Adipose tissue (tissue), 3 donors: ENCODE data around the gene CRYM. TPM values are rescaled to one million over a fixed set of nuclear protein-coding genes. Genes with fewer than 3 reads are reported as not detected.
"Not testable (repeated sequence)": the region's sequence is repeated elsewhere in the genome, so short reads cannot be mapped to it uniquely, and the experiment has no call there.

Experiments
- H3K27ac ChIP-seq: one replicate; pipeline ENCODE4 v1.5.1; 2013; ENCODE audit warnings: low read depth, low read length
- WGBS, 3 donors: extraction: QIAGEN DNeasy Blood & Tissue Kit; methylation state at CpG; one replicate each; pipeline ENCODE4 v1.1.7; 2013; 5-methylcytosine and 5-hydroxymethylcytosine counted together
- polyA plus RNA-seq, 3 donors: library from polyadenylated mRNA; stranded (reverse); fragments of 200-250 nt; gene quantifications; one replicate each; pipeline ENCODE4 v1.2.3, GENCODE V29; 2013
- donor health status: healthy with polysubstance abuse.
- donor health status: Bipolar disorder and iron deficiency.
- donor health status: healthy.

Gene CRYM
- polyA plus RNA-seq, 3 donors: 0.04 to 0.90 (median 0.06) TPM

DNA sequence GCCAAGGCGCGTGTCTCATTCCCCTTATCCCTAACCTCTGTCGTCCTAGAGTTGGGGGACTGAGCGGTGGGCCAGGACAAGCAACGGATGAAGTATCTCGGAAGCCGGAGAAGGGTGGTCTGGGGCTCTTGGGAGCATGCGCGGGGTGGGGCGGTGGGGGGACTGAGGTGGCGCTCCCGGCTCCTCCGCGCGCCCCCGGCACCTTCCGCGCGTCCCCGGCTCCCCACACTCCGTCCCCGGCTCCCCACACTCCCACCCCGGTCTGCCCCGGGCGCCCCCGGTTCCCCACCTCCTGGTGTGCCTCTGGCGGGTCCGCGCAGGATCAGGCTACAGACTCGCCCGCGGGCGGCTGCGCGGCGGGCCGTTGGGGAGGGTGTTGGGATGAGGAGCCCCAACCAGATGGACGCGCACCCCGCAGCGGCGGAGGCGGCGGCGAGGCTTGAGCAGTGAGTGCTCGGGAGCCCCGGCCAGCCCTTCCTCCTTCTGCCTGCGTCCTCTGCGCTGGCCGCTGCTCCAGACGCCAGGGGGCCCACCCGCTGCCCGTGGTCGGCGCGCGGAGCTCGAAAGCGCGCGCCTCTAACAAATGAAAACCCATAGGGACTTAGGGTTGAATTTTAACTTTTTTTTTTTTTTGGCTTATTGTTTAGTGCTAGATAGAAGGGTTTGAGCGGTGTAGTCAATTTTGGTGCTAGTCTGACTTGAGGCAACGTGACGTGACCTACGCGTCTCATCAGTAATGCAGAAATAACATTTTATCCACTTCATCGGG is 5.6 kb upstream of the CRYM start:
- H3K27ac ChIP-seq: no peak overlapping the region
- WGBS, 3 donors: 2 to 4% (median 2%) methylated on average over 56 to 66 of the region's 67 CpGs

DNA sequence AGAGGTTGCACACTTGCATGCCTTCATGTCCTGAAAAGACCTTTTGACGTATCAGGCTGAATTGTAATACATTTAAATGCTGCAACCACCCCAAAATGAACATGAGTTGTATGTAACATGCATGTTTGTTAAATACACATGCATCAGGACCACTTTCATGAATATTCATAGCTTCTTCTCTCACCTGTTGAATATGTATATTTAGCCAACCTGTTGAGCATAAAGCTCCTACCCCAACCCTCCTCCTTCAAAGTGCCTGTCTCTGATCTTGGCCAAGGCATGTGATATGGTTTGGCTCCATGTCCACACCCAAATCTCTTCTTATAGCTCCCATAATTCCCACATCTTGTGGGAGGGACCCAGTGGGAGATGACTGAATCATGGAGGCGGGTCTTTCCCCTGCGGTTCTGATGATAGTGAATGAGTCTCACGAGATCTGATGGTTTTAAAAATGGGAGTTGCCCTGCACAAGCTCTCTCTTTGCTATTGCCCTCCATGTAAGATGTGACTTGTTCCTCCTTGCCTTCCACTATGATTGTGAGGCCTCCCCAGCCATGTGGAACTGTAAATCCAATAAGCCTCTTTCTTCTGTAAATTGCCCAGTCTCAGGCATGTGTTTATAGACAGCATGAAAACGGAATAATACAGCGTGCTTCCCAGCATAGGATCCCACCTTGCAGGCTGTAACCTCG is 3.8 kb upstream of the CRYM start:
- no peak overlapping the region for H3K27ac ChIP-seq
- WGBS, 3 donors: 79 to 81% (median 80%) methylated on average over 7 of the region's 7 CpGs

DNA sequence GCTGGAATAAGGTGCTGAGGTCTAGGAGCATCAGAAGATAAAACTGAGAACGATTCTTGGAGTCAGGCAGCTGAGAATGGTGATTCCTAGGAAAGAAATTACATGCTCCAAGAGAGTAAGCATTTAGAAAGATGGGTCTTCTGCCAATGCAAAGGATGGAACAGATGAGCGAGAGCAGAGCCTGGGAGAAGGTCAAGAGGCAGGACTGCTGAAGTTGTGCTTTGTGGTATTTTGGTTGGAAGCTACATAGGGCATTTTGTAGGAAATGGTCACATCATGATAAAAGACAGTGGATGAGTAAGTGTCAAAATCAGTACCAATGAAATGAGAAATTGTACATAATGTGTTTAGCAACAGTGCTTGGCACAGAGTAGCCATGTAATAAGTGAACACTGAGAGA is 1.4 kb upstream of the CRYM start:
- WGBS, 3 donors: 67 to 81% (median 75%) methylated on average over 2 of the region's 2 CpGs
- H3K27ac ChIP-seq: no peak overlapping the region

DNA sequence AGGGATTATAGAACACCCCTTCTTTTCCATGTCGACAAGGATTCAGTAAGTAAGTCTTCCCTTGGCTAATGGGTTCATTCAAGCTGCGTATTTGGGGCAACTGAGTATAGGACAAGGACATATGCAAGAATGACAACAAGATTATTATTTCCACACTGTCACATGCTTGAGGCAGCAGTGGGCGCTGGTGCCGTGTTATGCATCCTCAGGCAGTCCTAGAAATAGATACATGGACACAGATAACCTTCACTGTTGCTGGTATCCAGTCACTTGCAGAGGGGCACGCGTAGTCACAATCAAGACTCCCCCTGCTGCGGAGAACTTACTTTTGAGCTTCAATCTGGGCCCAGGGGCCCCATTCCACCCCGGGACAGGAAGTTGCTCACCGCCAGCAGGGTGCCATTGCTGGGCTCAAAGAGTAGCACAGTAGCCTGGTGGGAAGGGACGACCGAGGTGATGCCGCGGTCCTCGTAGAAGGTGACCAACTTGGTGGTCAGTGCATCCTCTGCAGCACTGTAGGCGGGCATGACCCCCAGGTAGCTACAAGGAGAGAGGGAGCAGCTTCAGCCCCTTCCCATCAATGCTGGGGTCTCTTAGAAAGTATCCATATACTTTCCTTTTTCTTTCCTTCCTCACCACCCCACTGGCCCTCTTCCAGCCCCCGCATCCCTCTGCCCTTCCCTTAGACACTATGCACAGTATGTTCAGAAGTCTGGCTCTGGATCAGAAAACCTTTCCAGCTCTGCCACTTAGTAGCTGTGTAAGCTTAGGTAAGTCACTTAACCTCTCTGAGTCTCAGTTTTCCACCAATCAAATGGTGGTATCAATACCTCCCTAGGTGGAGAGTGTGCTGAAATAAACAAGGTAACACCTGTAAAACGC is 804 bp downstream of the CRYM start:
- 71 to 72% (median 72%) methylated on average over 16 to 17 of the region's 17 CpGs for WGBS, 3 donors
- no peak overlapping the region for H3K27ac ChIP-seq

DNA sequence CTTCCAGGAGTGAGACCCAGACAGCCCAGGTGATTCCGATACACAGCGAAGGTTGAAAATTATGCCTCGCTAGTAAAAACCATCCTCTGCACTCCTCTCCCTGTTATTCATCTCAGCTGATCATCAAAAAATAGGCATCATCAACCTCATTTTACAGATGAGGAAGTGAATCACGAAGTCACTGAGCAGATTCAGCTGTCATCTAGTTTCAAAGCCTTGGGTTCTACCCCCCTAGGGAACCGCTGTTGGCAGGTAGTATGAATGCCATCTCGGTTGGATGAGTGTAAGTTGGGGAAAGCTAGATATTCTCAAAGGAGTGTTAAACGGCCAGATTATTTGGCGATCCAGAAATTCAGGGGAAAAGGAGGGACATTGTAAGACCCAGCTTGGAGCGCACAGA is 2.0 kb downstream of the CRYM start:
- no peak overlapping the region for H3K27ac ChIP-seq
- 79 to 81% (median 81%) methylated on average over 9 of the region's 9 CpGs for WGBS, 3 donors

DNA sequence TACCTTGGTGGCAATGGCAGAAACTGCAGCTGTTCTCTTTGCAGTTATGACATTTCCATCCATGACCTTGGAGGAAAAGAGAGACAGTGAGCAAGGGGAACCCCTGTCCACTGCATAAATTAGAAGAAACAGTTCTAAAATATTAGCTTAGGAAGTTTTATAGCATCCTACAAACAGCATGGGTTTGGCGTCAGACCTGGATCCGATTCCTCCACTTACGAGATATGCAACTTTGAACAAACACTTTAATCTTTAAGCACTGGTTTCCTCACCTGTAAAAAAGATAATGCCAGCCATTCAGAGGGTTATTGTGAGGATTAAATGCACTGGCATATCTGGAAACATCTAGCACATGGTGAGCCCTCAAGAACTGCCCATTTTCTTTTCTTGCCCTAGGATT is 2.6 kb downstream of the CRYM start:
- H3K27ac ChIP-seq: no peak overlapping the region
- 42 to 88% (median 88%) methylated on average over 3 of the region's 3 CpGs for WGBS, 3 donors

DNA sequence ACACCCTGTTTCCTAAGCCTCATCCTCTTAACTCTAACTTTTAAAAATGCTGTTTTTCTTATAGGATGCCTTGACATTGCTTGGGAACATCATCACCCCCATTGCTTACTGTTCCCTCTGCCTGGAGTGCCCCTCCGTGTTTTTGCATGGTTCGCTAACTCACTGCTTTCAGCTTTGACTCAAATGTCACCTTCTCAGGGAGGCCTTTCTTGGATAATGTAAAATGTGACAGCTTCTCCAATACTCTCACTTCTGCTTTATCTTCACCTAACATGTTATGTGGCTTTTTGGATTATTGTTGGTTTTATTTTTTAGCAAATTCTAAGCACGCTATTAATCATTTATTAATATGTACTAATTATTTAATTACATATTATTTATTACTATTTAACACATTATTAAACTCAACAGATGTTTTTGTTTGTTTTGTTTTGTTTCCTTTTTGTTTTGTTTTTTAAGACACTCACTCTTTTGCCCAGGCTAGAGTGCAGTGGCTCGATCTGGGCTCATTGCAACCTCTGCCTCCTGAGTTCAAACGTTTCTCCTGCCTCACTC is 3.8 kb downstream of the CRYM start:
- 71 to 77% (median 73%) methylated on average over 5 of the region's 5 CpGs for WGBS, 3 donors
- no peak overlapping the region for H3K27ac ChIP-seq

DNA sequence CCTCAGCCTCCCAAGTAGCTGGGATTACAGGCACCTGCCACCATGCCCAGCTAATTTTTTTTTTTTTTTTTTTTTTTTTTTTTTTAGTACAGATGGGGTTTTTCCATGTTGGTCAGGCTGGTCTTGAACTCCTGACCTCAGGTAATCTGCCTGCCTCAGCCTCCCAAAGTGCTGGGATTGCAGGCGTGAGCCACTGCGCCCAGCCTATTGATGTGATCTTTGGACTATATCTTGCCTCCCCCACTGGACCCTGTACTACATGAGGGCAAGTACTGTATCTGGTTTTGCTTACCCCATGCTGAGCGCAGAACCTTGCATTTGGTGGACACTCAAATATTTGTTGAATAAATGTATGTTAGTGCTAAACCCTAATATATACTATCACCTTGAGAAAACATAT is 5.3 kb downstream of the CRYM start:
- WGBS, 3 donors: 87 to 96% (median 89%) methylated on average over 3 of the region's 3 CpGs
- not testable (repeated sequence) for H3K27ac ChIP-seq

DNA sequence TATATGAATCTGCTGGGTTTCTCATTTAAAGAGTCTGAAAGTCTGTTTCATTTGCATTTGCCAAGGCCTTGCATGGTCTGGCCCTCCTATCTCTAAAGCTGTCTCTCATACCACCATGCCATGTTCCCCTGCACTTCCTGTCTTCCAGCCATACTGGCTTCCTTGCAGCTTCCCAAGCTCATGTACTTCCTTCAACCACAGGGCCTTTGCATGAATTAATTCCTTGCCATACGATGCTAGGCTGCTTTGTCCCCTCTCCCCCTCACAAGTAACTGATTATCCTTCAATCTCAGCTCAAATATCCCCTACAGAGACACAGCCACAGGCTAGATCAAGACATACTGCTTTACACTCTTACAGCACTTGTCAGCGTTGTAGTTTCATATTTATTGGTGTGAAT is 5.8 kb downstream of the CRYM start:
- no peak overlapping the region for H3K27ac ChIP-seq
- WGBS, 3 donors: 52 to 83% (median 71%) methylated on average over 2 of the region's 2 CpGs

DNA sequence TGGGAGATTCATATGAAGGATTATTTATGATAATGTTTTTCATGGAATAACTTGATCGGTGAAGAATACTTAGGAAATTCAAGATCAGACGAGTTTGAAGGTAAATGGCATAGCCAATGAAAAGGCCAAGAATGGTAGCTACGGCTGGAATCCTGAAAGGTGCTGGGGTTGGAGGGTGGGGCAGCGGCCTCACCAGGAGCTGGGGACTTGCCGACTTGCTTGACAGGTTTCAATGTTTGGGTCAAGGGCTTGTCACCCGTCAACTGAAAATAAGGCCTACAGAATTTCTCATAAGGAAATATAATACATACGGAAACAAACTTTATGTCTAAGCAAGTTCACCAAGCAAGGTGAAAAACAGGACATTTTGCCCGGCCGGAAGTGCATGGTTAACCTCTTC is 9.9 kb downstream of the CRYM start:
- WGBS, 3 donors: 91 to 94% (median 92%) methylated on average over 9 of the region's 9 CpGs
- H3K27ac ChIP-seq: no peak overlapping the region

DNA sequence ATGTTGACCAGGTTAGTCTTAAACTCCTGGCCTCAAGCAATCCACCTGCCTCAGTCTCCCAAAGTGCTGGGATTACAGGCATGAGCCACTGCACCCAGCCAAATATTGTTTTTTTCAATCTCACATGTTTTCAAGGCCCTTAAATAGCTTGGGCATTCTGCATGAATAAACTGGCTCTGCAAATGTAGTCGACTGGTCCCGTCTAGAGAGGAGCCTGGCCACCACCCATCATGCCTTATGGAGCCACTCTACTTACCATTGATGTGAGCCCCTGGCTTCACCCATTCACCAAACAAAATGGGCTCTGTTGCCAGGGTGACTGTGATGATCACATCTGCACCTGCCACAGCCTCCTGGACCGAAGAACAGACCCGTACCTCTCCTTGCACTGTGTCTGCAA is 10.8 kb downstream of the CRYM start:
- H3K27ac ChIP-seq: no peak overlapping the region
- WGBS, 3 donors: 86 to 90% (median 89%) methylated on average over 4 of the region's 4 CpGs

DNA sequence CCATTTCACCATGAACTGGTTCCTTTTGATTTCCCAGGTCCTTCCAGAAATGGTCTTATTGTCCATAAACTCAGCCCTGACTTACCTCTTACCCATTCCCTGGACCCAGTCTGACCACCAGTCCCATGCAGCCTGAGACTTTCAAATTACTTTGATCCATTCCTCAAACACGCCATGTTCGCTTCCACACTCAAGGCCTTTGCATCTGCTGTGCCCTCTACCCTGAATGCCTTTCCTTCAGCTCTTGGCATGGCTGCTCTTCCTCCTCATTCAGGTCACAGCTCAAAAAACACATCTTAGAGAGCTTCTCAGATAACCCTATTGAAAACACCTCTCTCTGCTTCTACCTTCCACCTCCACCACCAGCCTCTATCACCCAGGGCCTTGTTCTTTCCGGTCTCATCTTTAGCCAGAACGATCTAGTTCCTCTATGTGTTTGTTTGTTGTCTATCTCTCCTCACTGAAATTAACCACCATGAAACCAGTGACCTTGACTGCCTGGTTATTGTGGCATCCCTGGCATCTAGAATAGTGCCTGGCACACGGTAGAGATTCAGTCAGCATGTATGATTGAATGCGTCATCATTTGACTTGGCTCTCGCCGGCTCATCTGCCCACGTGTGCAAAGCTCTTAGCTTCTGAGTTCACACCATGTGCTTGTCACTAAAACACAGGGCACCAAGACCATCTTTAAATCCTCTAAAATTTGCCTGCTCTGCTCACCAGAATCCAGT is 12.8 kb downstream of the CRYM start:
- 88 to 93% (median 93%) methylated on average over 9 of the region's 9 CpGs for WGBS, 3 donors
- no peak overlapping the region for H3K27ac ChIP-seq

DNA sequence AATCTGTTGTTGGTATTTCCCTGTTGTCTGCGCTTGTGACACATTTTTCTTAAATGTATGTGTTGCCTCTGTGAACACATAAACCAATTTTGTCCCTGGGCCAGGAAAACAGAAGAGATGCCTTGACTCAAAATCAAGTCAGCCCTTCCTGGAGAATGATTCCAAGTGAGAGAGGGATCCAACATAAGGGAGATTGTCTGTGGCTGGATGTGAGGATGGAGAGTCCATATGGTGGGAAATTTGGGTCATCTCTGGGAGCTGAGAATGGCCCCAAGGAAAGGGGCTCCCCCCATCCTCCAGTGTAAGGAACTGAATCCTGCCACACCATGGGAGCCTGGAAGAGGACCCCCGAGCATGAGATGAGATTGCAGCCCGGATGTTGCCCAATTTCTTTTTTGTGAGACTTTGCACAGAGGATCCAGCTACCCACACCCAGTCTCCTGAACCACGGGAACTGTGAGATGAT is 13.5 kb downstream of the CRYM start:
- H3K27ac ChIP-seq: no peak overlapping the region
- WGBS, 3 donors: 81 to 85% (median 82%) methylated on average over 4 of the region's 4 CpGs

DNA sequence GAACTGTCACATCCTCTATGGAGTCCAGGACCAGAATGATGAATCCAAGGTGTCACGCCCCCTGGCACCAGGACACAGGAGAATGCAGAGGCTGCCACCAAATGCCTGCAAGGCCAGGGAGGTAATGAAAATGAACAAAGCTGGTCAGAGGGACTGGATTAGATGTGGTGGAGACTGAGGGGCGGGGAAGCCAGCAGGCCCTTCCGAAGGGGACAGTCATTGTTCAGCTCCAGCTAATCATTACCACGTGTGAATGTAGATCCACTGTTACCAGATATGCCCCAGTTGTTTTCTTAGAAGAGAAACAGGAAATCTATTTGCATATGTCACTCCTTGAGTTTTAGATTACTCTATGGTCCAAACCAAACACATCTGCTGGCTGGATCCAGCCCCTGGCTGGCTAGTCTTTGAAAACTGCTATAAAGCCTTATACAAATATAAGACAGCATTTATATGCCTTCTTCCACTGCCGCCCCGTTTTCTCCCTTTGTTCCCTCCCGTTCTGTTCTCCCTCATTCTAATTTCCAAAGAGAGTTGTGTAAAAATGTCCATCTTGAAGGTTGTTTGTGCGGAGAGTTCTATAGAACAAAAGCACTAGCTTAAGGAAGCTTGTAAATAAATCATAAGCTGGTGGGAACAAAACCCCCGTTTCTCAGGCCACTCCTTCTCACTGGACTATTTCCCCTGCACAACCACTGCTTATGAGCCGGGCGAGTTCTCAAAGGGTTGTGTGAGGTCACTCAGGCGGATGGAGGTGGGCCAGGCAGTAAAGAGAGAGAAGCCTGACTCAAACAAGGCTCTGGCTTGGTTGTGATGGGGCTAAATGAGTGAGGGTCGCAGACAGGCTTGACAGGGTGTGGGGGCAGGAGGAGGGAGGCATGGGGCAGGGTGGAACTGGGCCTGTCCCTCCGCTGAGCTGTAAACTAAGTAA is 14.2 kb downstream of the CRYM start:
- H3K27ac ChIP-seq: no peak overlapping the region
- WGBS, 3 donors: 50 to 67% (median 56%) methylated on average over 14 of the region's 14 CpGs

DNA sequence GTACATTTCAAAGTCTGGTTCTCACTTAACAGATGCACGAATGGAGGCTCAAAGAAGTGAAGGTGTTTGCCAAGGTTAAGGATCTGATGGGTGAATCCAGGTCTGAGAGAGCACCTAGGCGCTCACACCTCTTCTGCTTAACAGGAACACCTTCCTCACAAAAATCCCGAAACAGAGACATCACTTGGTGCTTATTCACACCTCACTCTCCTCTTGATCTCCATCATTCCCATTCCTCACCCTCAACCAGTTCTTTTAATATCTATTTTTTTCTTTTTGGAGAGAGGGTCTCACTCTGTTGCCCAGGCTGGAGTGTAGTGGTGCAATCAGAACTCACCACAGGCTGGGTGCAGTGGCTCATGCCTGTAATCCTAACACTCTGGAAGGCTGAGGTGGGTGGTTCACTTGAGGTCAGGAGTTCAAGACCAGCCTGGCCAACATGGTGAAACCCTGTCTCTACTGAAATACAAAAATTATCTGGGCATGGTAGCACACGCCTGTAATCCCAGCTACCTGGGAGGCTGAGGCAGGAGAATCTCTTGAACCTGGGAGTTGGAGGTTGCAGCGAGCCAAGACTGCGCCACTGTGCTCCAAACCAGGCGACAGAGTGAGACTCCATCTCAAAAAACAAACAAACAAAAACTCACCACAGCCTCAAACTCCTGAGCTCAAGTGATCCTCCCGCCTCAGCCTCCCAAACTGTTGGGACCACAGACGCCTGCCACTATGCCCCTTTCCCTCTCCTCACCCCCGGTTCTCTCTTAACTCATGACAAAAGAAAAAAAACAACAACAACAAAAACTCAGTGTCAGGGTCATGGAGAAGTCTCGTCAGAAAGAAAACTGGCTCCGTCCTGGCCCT is 15.1 kb downstream of the CRYM start:
- 81 to 91% (median 83%) methylated on average over 12 of the region's 12 CpGs for WGBS, 3 donors
- no peak overlapping the region for H3K27ac ChIP-seq
